Effector memory CD4-positive, alpha-beta T cell (primary cell): ENCODE results near the gene LAMA4.
"Not testable (repeated sequence)": the region's sequence is repeated elsewhere in the genome, so short reads cannot be mapped to it uniquely, and the experiment has no call there.

Experiments used
- DNase-seq, 3 donors: peaks; one replicate each; pipeline ENCODE4 v3.0.0-alpha.2; 2020
- H3K27ac ChIP-seq: 2 replicates; pipeline ENCODE4 v1.7.0; 2013; ENCODE audit warnings: mild to moderate bottlenecking, low read length, moderate library complexity; ENCODE audit not compliant: insufficient read depth, poor library complexity, severe bottlenecking
- H3K27me3 ChIP-seq: replicated peaks from 2 replicates; pipeline ENCODE4 v1.7.0; 2013; ENCODE audit warnings: mild to moderate bottlenecking, low read length; ENCODE audit not compliant: insufficient read depth, control insufficient read depth, poor library complexity, severe bottlenecking
- H3K36me3 ChIP-seq: 2 replicates; pipeline ENCODE4 v1.7.0; 2013; ENCODE audit warnings: mild to moderate bottlenecking, low read length, moderate library complexity; ENCODE audit not compliant: control insufficient read depth, insufficient read depth
- H3K4me1 ChIP-seq: 2 replicates; pipeline ENCODE4 v1.7.0; 2013; ENCODE audit warnings: low read length, mild to moderate bottlenecking; ENCODE audit not compliant: control insufficient read depth, insufficient read depth, poor library complexity, severe bottlenecking
- H3K4me3 ChIP-seq: 2 replicates; pipeline ENCODE4 v1.7.0; 2013; ENCODE audit warnings: low read length, low read depth, mild to moderate bottlenecking; ENCODE audit not compliant: insufficient read depth, poor library complexity, severe bottlenecking
- H3K9me3 ChIP-seq: 2 replicates; pipeline ENCODE4 v1.7.0; 2013; ENCODE audit warnings: mild to moderate bottlenecking, low read length, moderate library complexity; ENCODE audit not compliant: control insufficient read depth

The LAMA4 gene

DNA sequence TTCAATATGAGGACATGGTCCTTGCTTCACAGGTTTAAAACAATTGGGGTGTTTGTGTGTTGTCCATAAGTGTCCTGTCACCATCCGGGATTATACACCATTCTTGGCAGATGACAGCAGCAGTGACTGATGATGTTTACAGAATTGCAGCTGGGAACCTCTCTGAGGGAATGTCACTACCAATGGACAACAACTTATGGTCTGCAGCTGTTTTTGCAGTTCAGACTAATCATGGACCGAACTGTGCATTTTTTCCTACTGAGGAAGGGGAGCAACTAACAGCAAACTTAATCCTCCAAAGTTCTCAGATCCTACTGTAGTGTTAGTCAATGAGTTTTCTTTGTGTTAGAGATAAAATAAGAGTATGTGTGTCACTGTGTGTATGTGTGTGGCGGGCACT, 140.9 kb downstream of the LAMA4 start:
- Histone ChIP-seq H3K4me3 (no peak overlapping the region), H3K36me3 (no peaks in the 10 kb centered on the region), H3K9me3 (no peaks in the 10 kb centered on the region), H3K27me3 (peaks cover 4% of the 10 kb centered on the region), H3K27ac (no peak overlapping the region), H3K4me1 (no peaks in the 10 kb centered on the region)
- DNase-seq, result no peak

DNA sequence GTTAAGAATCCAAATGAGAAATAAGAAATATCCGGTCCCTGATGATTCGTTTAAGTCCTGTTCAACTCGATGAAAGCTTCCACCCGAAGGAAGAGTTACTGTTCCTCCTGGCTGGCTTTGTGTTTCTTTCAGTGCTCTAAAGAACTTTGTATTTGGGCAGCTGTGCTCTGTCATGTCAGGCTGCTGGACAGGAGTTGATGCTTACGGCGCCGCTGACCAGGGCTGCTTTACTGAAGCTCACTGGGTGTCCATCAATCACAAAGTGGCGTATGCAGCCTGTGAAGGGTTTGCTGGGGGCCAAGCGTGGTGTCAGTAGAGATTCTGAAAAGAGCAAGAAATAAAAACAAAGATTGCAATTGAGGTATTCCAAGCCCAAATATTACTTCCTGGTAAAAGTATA, 145.1 kb downstream of the LAMA4 start:
- H3K27me3 ChIP-seq, result peaks cover 3% of the 10 kb centered on the region
- H3K9me3 ChIP-seq, result no peaks in the 10 kb centered on the region
- H3K4me3 ChIP-seq, result no peak overlapping the region
- no peak overlapping the region for H3K27ac ChIP-seq
- H3K4me1 ChIP-seq, result no peaks in the 10 kb centered on the region
- no peaks in the 10 kb centered on the region for H3K36me3 ChIP-seq
- DNase-seq, result no peak

DNA sequence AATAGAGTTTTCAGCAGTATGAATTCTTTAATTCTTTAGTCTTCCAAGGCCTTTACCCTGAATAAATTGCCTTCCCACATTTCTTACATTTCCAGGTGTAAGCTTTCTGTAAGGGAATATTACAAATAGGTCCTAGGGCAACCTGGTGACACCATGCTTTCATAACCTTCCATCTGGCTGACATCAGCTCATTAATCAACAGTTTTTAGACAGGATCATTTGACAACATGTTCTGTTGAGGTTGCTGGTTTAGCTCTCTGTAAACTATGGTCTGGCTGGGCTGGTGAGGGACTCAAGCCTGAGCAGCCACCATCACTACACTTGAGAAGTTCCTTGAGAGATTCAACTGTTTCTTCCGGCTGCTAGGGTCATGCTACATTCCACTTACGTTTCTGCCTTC, 147.8 kb downstream of the LAMA4 start:
- Histone ChIP-seq H3K36me3 (no peaks in the 10 kb centered on the region), H3K27me3 (no peaks in the 10 kb centered on the region), H3K27ac (no peak overlapping the region)

DNA sequence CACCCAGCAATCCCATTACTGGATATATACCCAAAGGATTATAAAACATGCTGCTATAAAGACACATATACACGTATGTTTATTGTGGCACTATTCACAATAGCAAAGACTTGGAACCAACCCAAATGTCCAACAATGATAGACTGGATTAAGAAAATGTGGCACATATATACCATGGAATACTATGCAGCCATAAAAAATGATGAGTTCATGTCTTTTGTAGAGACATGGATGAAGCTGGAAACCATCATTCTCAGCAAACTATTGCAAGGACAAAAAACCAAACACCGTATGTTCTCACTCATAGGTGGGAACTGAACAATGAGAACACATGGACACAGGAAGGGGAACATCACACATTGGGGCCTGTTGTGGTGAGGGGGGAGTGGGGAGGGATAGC, 148.3 kb downstream of the LAMA4 start:
- not testable (repeated sequence) for H3K27me3 ChIP-seq, H3K36me3 ChIP-seq, H3K9me3 ChIP-seq

More for the DNA sequence above, 147.8 kb downstream of the LAMA4 start:
- H3K9me3 ChIP-seq, result no peaks in the 10 kb centered on the region
- H3K4me3 ChIP-seq, result no peak overlapping the region
- DNase-seq, result no peak
- H3K4me1 ChIP-seq, result no peaks in the 10 kb centered on the region

DNA sequence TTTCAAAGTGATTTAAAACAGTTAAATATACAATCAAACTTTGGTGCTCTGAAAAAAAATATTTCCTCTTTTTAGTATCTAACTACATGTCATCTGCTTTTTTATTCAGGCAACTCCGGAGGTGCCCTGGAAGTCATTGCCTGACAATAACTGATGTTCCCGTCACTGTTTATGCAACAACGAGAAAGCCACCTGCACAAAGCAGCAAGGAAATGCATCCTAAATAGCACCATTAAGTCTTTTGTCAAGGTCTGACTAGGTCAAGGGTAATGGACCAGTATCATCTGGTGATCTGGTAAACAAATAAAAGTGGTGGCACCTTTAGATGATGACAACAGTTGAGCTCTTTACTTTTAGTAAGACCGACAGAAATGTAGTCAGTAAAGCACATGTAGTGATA, 153.8 kb downstream of the LAMA4 start:
- H3K27me3 ChIP-seq, result no peaks in the 10 kb centered on the region
- H3K36me3 ChIP-seq, result no peaks in the 10 kb centered on the region
- H3K9me3 ChIP-seq, result no peaks in the 10 kb centered on the region
- no peak overlapping the region for H3K27ac ChIP-seq
- DNase-seq, result no peak
- H3K4me3 ChIP-seq, result no peak overlapping the region
- H3K4me1 ChIP-seq, result no peaks in the 10 kb centered on the region

More for the DNA sequence above, 148.3 kb downstream of the LAMA4 start:
- H3K27ac ChIP-seq, H3K4me1 ChIP-seq, DNase-seq, H3K4me3 ChIP-seq: not testable (repeated sequence)

DNA sequence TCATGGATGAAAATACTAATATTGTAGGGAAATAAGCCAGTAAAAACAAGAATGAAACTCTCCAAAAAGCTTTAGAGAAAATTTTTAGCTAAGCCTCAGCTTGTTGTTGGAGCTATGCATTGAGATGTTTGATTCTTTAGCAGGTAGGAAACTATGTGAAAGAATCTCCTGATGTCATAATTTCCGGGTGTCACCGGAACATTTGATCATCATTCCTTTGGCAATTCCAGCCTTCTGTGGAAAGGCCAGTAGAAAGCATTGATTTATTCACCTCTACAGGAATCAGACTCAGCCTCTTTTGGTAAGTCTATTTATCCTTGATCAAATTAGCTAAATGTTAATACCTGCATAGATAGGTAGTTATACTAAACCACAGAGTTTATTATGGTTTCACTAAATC, 157.5 kb downstream of the LAMA4 start:
- Histone ChIP-seq H3K27ac (no peak overlapping the region), H3K9me3 (no peaks in the 10 kb centered on the region), H3K27me3 (no peaks in the 10 kb centered on the region), H3K36me3 (no peaks in the 10 kb centered on the region), H3K4me1 (no peaks in the 10 kb centered on the region), H3K4me3 (no peak overlapping the region)
- no peak for DNase-seq

DNA sequence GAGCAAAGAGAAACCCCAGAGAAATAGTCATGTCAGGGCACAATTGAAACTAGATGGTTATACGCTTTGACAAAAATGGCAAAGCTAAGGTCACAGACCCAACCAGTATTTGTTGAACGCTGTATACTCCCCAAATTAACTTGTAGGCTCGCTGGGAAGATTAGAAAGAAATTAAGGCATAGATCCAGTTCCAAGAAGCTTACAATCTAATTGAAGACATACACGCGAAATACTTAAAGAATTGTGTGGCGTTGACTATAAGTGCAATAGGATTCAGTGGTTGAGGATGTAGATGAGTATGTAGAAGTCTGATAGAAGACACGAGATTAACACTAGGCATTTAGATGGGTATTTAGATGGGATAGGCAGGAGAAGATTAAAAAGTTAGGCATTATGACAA, 166.5 kb downstream of the LAMA4 start:
- DNase-seq, result no peak
- peak overlapping the region; percentile 91 for H3K4me3 ChIP-seq
- peaks cover 3% of the 10 kb centered on the region for H3K36me3 ChIP-seq
- no peaks in the 10 kb centered on the region for H3K9me3 ChIP-seq
- H3K4me1 ChIP-seq, result no peaks in the 10 kb centered on the region
- no peaks in the 10 kb centered on the region for H3K27me3 ChIP-seq
- peak overlapping the region; percentile 82 for H3K27ac ChIP-seq

DNA sequence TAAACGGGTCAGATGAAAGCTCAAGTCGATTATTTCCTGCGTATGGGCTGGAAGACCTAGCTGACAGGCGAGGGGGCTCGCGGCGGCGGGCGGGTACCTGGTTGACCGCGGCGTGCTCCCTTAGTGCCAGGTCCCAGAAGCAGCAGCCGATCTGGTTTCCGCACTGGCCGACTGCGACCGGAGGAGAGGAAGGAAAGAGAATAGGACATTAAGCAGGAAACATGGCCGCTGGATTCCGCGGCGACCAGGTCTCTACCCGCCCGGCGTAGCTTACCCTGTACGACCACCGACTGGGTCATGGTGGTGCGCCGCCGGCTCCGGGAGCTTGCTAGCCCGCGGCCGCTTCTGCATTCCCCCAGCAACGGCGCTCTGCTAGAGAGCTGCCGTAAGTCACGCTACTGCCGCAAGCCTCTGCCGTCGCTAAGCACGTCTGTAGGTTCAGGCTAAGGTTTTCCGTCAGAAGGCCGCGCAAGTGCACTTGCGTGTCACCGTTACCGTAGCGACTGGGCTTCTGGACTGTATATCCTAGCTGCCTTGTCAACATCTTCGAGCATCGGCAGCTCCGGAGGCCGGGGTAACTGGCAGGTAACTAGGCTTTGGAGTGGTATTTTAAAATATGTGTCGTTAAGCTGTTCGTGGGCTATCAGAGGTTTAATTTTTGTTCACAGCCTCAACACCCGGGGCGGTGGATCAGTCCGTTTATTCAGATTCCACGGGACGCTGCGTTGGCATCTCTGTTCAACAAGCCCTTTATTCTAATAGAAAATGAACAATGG, 167.0 kb downstream of the LAMA4 start, which contains the start of the genes FAM229B and TUBE1:
Gene FAM229B (plus strand): TSS at position 456 of the 776 bp plus-strand sequence. CDS start 11,693 bp downstream, outside the sequence.
Gene TUBE1 (minus strand): TSS at position 347 of the 776 bp plus-strand sequence. CDS start 48 bp downstream, at position 299.
- Histone ChIP-seq H3K27me3 (no peaks in the 10 kb centered on the region), H3K9me3 (no peaks in the 10 kb centered on the region), H3K4me1 (no peaks in the 10 kb centered on the region), H3K36me3 (peaks cover 3% of the 10 kb centered on the region), H3K4me3 (peak within 1 kb of the TSS; percentile 91), H3K27ac (peak within 1 kb of the TSS; percentile 82)
- peak; percentile 77 to 85 (median 84) for DNase-seq

DNA sequence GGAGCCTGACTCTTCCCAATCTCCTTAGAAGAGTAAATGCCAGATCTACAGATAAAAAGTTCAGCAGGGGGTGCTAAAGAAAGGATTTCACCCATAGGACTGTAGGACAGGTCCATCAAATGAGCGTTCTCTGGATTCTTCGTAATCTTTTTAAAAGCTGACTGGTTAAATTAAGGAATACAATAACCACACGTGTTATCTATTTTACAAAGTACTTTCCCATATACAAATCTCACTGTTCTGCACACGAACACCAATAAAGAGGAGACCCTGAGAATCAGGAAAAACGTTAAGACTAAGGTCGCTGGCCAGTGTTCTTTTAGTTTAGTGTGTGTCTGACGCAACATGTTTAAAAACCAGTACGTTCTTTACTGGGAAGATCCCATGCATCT, 167.6 kb downstream of the LAMA4 start:
- Histone ChIP-seq H3K36me3 (peaks cover 3% of the 10 kb centered on the region), H3K4me1 (no peaks in the 10 kb centered on the region), H3K4me3 (peak overlapping the region; percentile 91), H3K9me3 (no peaks in the 10 kb centered on the region), H3K27ac (peak overlapping the region; percentile 82), H3K27me3 (no peaks in the 10 kb centered on the region)
- DNase-seq, result no peak

DNA sequence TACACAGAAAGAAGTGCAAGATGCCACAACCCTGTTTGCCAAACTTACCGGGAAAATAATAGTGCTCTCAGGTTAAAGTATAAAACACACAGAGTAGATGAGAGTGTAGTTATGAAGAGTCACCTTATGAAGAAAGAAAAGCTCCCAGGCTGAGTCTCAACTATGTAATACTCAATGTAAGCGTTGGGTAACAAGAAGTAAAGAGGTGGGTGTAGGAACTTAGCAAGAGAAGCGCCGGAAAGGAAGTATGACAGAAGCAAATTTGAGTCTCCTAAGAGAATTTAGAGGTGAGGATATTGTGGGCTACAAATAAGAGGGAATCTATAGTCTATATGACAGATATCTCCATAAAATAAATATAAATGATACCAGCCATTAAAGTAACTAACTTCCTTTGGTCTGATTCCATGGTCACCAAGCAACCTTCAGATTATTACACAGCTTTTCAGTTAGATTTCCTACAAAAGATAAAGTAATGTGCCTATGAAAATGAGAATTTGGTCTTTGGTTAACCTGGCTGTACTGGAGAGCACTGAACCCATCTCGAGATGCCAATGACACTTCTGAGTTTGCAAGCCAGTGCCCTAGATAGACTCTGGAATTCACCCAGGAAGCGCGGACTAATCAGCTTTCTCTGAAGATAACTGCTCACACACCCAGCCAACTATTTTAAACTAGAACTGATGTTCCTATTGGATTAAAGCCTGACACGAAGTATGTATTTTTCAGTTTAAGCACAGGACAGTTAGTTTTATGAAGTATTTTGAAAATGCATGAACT, 168.9 kb downstream of the LAMA4 start:
- H3K4me3 ChIP-seq, result no peak overlapping the region
- DNase-seq, result no peak
- no peak overlapping the region for H3K27ac ChIP-seq
- H3K27me3 ChIP-seq, result no peaks in the 10 kb centered on the region
- no peaks in the 10 kb centered on the region for H3K4me1 ChIP-seq
- peaks cover 6% of the 10 kb centered on the region for H3K36me3 ChIP-seq
- no peaks in the 10 kb centered on the region for H3K9me3 ChIP-seq
